Femur (tissue), 1 donor: Measurements from ENCODE around the gene SLC45A3.
"Not testable (repeated sequence)": the region's sequence is repeated elsewhere in the genome, so short reads cannot be mapped to it uniquely, and the experiment has no call there.

Experiments
- DNase-seq: peaks from one replicate; pipeline ENCODE4 v3.0.0-alpha.2; 2017

Gene SLC45A3

GRCh38 chr1:205680073-205680851 lies at the start of gene SLC45A3:
TSS of gene SLC45A3 (minus strand) at chr1:205680509. CDS start at chr1:205664656, 15,853 bp downstream.
- no peak for DNase-seq

GRCh38 chr1:205726619-205727125 lies 46.4 kb upstream of the SLC45A3 start:
- no peak for DNase-seq

- no peak for DNase-seq
Measured at GRCh38 chr1:205725514-205725913, 45.2 kb upstream of the SLC45A3 start.

GRCh38 chr1:205720740-205721139 lies 40.4 kb upstream of the SLC45A3 start:
- not testable (repeated sequence) for DNase-seq

GRCh38 chr1:205719762-205720161 lies 39.5 kb upstream of the SLC45A3 start:
- DNase-seq, result no peak

DNA sequence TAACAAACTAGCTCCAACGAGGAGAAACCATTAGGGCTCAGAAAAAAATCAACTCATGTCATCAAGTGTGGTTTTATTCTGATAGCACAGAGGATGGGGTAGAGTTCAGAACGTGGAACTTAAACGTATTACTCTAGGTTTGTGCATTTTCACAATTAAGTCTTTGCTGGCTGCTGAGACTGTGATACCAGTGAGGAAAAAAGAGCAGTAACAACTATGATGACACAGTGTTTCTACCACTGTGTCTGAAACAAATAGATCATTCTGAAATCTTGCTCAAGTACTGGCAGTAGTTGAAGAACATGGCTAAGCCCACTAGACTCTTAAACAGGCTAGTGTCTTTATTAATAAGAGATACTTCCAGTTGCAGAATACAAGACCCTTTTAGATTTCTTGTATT lies 38.7 kb upstream of the SLC45A3 start:
- no peak for DNase-seq

DNA sequence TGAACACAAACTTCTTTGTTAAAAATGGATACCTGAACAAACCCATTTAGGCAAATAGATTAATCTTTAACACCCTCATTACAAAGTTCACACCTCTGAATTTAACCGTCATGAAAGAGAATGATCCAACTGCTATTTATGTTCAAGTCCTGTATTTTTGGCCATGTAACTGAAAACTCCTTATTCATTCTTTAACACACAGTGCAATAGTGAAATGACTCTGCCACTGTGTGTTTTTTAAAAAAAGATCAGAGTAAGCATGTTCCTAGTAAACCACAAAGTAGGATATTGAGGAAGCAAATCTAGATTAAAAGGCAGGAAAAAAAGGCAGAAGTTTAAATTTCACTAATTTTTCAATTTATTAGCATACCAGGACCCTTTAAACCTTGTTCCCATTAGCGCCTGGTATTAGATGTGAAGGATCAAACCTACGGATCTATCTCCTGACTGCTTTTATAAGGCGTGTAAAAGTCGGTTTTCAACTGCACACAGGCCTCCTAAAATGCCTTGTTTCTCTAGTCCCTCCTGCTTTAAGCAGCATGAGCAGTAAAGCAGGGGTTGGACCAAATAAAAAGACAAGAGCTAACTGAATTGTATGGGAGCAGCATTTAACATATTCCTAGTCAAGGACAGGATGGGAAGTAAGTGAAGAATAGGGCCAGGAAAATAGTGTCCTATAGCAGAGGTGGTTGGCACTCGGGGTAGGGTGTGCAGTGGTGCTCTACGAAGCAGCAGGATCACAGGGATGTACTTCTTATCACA lies 36.2 kb upstream of the SLC45A3 start:
- no peak for DNase-seq

GRCh38 chr1:205715628-205716027 lies 35.3 kb upstream of the SLC45A3 start:
- DNase-seq, result no peak

- DNase-seq, result no peak
Measured at GRCh38 chr1:205714906-205715246, 34.6 kb upstream of the SLC45A3 start.

- no peak for DNase-seq
Measured at GRCh38 chr1:205714190-205714905, 34.0 kb upstream of the SLC45A3 start.

DNA sequence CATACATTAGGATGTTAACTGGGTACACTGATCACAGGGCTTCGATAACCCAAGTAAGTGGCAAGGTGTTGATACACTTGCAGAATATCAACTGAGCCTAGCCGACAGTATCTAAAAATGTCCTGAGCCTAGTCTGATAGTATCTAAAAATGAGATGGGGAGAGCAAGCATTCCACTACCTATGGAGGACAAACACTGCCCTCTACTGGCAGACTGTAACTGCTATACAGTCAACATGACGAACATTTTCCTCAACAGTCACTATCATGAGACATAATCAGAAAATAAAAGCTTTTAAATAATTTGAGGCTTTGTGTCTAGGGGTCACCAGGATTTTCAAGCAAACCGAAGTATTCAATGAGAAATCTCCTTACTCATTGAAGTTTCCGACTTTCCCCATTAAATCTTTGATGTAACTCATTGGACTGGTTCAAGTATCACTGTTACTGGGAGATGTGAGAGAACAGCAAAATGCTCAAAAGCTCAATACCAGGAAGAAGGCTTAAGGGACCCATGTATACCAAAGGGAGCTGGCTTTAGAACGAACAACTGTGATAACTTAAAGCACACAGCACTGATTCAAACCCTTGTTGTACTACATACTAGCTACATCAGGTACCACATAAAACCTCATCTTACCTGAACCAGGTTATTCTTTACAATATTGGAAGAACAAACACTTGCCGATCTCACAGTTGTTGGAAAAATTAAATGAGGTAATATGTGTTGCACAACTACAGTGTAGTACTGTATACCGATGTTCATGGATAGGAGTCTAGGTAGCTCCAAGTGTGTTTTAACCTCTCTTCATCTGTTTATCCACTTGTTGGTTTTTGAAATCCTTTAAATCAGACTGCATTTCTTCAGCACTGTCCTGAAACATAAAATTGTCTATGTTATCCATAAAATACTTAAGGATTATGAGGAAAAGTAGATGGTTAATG lies 31.1 kb upstream of the SLC45A3 start:
- DNase-seq, result peak; percentile 57

GRCh38 chr1:205710201-205711062 lies 30.1 kb upstream of the SLC45A3 start:
- DNase-seq, result no peak

DNA sequence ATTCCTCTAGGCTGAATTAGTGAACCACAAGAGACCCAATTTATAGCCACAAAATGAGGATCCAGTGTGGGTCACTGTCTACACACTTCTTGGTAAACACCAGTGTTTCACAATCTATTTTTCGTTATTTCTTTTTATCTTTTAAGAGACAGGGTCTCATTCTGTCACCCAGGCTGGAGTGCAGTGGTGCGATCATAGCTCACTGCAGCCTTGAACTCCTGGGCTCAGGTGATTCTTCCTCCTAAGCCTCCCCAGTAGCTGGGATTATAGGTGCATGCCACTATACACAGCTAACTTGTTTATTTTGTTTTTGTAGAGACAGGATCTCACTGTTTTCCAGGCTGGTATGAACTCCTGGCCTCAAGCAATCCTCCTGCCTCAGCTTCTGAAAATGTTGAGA lies 29.3 kb upstream of the SLC45A3 start:
- DNase-seq, result no peak

- no peak for DNase-seq
Measured at GRCh38 chr1:205709059-205709398, 28.7 kb upstream of the SLC45A3 start.

DNA sequence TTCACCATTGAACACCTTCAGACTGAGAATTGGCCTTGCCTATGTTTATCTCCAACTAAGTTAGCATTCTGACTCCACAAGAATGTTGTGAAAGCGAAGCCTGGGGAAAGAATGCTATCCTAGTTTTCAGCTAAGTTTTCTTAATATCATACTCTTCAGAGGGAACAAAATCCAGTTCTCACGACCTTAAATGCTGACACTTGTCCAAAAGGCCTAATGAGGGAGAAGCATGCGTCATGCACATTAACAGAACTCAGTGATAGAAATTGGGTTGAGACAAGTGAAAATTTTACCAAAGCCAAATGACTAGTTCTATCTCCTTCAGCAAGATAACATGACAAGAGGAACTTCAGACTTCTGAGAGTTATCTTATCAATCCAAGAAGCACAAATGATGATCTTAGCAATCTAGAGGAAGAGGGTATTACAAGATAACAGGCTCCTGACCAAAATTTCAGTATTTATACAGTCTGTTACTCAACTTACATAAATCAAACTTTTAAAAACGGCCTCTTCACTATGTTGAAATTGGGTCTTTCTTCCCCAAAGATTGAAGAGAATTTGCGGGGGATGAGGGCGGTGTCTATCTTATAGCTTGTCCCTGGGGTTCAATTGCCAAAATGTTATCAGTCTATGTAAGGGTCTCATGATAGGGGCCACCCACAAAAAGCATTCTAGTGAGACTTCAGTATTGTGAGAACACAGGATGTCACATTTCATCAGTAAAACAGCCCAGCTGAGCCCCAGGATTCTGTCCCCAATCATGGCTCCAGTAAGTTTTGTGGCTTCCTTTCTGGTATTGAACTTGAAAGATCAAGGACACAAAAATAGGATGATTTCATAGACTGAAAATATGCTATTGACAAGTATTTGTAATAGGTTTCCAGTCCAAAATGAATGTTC lies 26.5 kb upstream of the SLC45A3 start:
- no peak for DNase-seq

GRCh38 chr1:205704903-205705302 lies 24.6 kb upstream of the SLC45A3 start:
- no peak for DNase-seq

DNA sequence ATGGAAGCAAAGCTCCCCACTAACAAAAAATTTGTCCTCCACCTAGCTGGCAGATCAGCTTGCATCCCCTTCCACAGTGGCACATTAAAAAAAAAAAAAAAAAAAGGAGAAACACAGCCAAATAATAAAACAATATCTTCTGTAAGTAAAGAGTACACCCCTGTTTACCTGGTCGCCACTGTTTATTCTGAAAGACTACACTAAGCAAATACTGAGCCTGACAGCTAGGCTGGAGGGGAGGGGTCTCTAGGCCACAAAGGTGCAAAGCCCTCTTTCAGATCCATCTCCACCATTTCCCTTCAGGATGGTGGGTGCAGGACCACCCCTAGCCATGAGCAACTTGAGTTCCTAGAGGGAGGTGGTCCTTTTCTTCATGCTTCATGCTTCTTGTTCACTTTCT lies 22.8 kb upstream of the SLC45A3 start:
- DNase-seq, result no peak

DNA sequence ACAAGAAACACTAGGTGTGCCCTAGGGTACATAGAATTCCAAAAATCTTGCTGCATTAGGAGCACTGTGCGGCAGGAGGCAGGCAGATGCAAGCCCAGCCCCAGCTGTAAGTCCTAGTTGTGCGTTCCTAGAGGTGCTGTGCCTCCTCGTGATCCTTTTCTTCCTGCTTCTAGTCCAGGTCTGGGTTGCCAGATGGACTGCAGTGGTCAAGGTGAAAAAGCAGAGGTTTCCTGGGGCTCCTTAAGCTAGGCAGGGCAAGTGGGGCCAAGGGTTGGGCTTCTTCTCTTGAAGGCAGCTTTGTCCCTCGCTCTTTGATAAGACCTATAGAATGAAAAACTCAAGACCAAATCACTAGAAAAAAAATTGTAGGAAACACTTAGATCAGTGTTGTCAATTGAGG lies 21.6 kb upstream of the SLC45A3 start:
- DNase-seq, result no peak

DNA sequence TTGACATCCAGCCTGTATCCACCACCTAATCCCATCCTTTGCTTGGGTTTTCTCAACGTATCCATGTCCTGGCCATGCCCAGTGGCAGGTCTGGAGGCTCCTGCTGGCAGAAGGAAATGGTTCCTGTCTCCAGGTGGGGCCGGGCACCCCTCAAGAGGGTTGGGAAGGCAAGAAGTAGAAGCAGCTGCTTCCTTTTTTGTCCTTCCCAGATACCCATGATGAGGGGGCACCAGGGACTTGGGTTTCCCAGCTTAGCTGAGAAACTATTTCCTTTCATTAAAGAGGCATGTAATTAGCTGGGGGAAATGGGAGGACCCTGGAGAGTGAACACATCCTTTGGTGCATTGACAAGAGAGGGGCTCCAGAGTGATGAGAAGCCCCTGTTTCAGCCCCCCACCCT lies 21.1 kb upstream of the SLC45A3 start:
- no peak for DNase-seq

GRCh38 chr1:205700865-205701401 lies 20.6 kb upstream of the SLC45A3 start:
- peak; percentile 75 for DNase-seq
